Activated naive CD8-positive, alpha-beta T cell treated with anti-CD3 and anti-CD28 coated beads, Interleukin-2, amount 10 ng/mL, durations not matched to agents 7 days and 5 days (primary cell): Measurements from ENCODE around the gene F11. TPM values are rescaled to one million over a fixed set of nuclear protein-coding genes. Genes with fewer than 3 reads are reported as not detected.

Experiments
- ATAC-seq: fragments of 150-1000 bp; cut with Tn5 transposase; one replicate; pipeline ENCODE4 v1.10.0; 2021; ENCODE audit warnings: low read depth, moderate library complexity
- POLR2A ChIA-PET: fragments of 350-600 bp; sonication (Branson Sonifier 250); formaldehyde crosslinking; loops from one replicate; lab custom pipeline; 2021; ENCODE audit warnings: antibody characterized with exemption; lab: Charles Lee
- DNase-seq: peaks from one replicate; pipeline ENCODE4 v3.0.0; 2021
- H3K27ac Mint-ChIP-seq: one replicate; pipeline ENCODE4 v1.8.0; 2022; ENCODE audit warnings: mild to moderate bottlenecking, mixed read lengths
- H3K27me3 Mint-ChIP-seq: one replicate; pipeline ENCODE4 v1.8.0; 2022; ENCODE audit warnings: mild to moderate bottlenecking, moderate library complexity, mixed read lengths
- H3K36me3 Mint-ChIP-seq: one replicate; pipeline ENCODE4 v1.8.0; 2021; ENCODE audit warnings: mild to moderate bottlenecking, mixed read lengths
- H3K4me1 Mint-ChIP-seq: one replicate; pipeline ENCODE4 v1.8.0; 2021; ENCODE audit warnings: mixed read lengths
- H3K4me3 Mint-ChIP-seq: one replicate; pipeline ENCODE4 v1.8.0; 2022; ENCODE audit warnings: mild to moderate bottlenecking, moderate library complexity, mixed read lengths
- H3K9me3 Mint-ChIP-seq: one replicate; pipeline ENCODE4 v1.8.0; 2021; ENCODE audit warnings: mixed read lengths
- total RNA-seq, 2 experiments: library from RNA; stranded (reverse); gene quantifications; one replicate each; pipeline ENCODE4 v1.2.3, GENCODE V29; 2021

F11 gene
- total RNA-seq, 2 experiments from 2014 or later = not detected

DNA sequence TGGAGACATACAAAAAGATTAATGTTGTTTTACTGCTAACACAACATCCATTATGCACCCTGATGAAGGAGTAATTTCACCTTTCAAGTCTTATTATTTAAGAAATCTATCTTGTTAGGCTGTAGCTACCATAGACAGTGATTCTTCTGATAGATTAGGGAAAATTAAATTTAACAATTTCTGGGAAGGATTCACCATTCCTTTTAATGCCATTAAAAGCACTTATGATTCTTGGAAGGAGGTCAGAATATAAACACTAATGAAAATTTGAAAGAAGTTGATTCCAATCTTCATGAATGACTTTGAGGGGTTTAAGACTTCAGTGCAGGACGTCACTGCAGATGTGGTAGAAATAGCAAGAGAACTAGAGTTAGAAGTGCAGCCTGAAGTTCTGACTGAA is 69.8 kb downstream of the F11 start:
- DNase-seq (no peak), ATAC-seq (no peak)
- POLR2A ChIA-PET = no interaction called here
- no peaks in the 10 kb centered on the region for H3K4me1 Mint-ChIP-seq
- peaks cover 6% of the 10 kb centered on the region for H3K9me3 Mint-ChIP-seq
- no peak overlapping the region for H3K27ac Mint-ChIP-seq
- no peaks in the 10 kb centered on the region for H3K36me3 Mint-ChIP-seq
- no peak overlapping the region for H3K4me3 Mint-ChIP-seq
- no peaks in the 10 kb centered on the region for H3K27me3 Mint-ChIP-seq

Other genes with a start within 250 kb of the F11 start
- 1 to 10 TPM; 1.1 to 1.8 TPM for gene TLR3, start 197.0 kb upstream of the F11 start, total RNA-seq
- gene FAM149A, start 161.5 kb upstream of the F11 start, total RNA-seq = 1 to 10 TPM in 1 of 2 experiments, under 1 TPM in 1; 0.88 to 1.4 TPM
- gene CYP4V2, start 74.6 kb upstream of the F11 start, total RNA-seq = 10 to 100 TPM; 18.3 to 19.2 TPM
- gene KLKB1, start 38.7 kb upstream of the F11 start, total RNA-seq = under 1 TPM; 0.48 to 0.67 TPM